ENCODE measurements around the gene PMVK. TPM values are rescaled to one million over a fixed set of nuclear protein-coding genes. Genes with fewer than 3 reads are reported as not detected.

The PMVK gene
- total RNA-seq, 4 donors from 2014 or later: 15.0 to 28.2 (median 21.2) TPM

DNA sequence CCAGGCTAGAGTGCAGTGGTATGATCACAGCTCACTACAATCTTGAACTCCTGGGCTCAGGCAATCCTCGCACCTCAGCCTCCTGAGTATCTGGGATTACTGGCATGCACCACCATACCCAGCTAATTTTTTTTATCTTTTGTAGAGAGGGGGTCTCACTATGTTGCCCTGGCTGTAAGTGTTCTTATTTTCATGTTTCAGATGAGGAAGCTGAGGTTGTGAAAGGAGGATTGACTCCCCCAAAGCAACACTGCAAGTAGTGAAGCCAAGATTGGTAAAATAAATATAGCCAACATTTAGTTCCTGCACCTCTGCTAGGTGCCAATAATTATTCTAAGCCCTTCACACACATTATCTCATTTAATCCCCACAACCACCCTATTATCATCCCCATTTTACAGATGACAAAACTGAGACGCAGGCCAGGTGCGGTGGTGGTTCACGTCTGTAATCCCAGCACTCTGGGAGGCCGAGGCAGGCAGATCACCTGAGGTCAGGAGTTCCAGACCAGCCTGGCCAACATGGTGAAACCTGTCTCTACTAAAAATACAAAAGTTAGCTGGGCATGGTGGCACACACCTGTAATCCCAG is 2.1 kb downstream of the PMVK start:
- H3K27ac ChIP-seq: no peak overlapping the region
- H3K9me3 ChIP-seq: no peaks in the 10 kb centered on the region
- DNase-seq: no peak
- intact Hi-C loops (cut with DNase I): no loop called here
- H3K4me3 ChIP-seq (replicated peaks in 1 of 3): no peak overlapping the region
- no peaks in the 10 kb centered on the region for H3K36me3 ChIP-seq
- 95 to 97% methylated on average over 5 of the region's 5 CpGs for WGBS, 2 donors
- peaks cover 14 to 19% of the 10 kb centered on the region in 2 donors for H3K4me1 ChIP-seq
- TF ChIP-seq, protein P1, sequence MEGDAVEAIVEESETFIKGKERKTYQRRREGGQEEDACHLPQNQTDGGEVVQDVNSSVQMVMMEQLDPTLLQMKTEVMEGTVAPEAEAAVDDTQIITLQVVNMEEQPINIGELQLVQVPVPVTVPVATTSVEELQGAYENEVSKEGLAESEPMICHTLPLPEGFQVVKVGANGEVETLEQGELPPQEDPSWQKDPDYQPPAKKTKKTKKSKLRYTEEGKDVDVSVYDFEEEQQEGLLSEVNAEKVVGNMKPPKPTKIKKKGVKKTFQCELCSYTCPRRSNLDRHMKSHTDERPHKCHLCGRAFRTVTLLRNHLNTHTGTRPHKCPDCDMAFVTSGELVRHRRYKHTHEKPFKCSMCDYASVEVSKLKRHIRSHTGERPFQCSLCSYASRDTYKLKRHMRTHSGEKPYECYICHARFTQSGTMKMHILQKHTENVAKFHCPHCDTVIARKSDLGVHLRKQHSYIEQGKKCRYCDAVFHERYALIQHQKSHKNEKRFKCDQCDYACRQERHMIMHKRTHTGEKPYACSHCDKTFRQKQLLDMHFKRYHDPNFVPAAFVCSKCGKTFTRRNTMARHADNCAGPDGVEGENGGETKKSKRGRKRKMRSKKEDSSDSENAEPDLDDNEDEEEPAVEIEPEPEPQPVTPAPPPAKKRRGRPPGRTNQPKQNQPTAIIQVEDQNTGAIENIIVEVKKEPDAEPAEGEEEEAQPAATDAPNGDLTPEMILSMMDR (IDR thresholded peaks at IDR 0.05): no peak
- TF ChIP-seq POLR2A (IDR thresholded peaks at IDR 0.05): no peak
- H3K27me3 ChIP-seq: no peaks in the 10 kb centered on the region

DNA sequence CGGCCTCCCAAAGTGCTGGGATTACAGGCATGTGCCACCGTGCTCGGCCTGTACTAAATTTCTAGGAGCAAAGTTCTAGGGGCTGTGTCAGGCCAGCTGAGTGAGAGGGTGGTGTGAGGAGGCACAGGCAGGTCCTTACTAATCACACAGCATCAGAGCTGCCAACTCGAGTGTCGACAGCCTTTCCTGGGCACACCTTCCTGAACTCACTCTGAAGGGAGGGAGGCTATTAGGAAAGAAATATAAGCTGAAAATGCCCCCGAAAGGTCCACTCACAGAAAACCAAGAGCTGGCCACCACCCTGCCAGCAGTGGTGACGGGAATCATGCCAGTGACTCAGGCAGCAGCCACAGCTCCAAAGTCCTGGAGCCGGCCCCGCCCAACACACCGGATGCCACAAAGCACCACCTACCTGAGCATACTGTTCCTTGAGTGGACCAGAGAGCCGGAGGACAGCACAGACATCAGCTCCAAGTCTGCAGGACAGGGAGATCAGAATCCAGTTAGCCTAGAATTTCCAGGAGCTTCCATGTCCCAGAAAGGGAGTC is 4.5 kb downstream of the PMVK start:
- no peak for DNase-seq
- WGBS, 2 donors: 83 to 97% methylated on average over 11 of the region's 11 CpGs
- Histone ChIP-seq H3K27me3 (no peaks in the 10 kb centered on the region), H3K9me3 (no peaks in the 10 kb centered on the region), H3K4me1 (peaks cover 7% of the 10 kb centered on the region in 2 donors), H3K27ac (no peak overlapping the region), H3K36me3 (no peaks in the 10 kb centered on the region), H3K4me3 (replicated peaks in 1 of 3) (no peak overlapping the region)
- intact Hi-C loops (cut with DNase I): no loop called here
- TF ChIP-seq, protein P1 (IDR thresholded peaks at IDR 0.05): no peak
- no peak for TF ChIP-seq POLR2A (IDR thresholded peaks at IDR 0.05)

DNA sequence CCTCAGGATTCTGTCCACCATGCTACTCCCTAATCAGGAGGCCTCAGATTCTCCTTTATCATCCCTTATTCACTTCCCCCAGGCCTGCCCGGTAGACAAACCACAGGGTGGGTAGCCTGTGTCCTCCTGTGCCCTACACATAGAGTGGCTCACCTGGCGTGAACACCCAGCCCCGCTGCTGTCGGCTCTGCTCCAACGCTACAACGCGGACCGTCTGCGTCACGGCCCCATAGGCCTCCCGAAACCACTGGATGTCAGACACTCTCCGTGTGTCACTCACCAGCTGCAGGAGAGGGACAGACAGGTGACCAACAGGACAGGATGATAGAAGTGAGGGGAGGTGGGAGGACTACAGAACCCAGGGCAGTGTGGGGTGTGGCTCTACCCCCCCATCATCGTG is 10.3 kb downstream of the PMVK start:
- TF ChIP-seq, protein P1 (IDR thresholded peaks at IDR 0.05): no peak
- no peak for TF ChIP-seq POLR2A (IDR thresholded peaks at IDR 0.05)
- WGBS, 2 donors: 90 to 95% methylated on average over 12 to 13 of the region's 13 CpGs

GRCh38 chr1:154925335-154926170 is 11.0 kb downstream of the PMVK start:
- Histone ChIP-seq H3K36me3 (peaks cover 8 to 23% of the 10 kb centered on the region in 2 donors), H3K4me1 (no peaks in the 10 kb centered on the region), H3K4me3 (replicated peaks in 1 of 3) (no peak overlapping the region), H3K27me3 (no peaks in the 10 kb centered on the region), H3K27ac (no peak overlapping the region), H3K9me3 (no peaks in the 10 kb centered on the region)
- 87 to 96% methylated on average over 2 to 3 of the region's 3 CpGs for WGBS, 2 donors
- TF ChIP-seq, protein P1 (IDR thresholded peaks at IDR 0.05): no peak
- TF ChIP-seq POLR2A (IDR thresholded peaks at IDR 0.05): no peak
- intact Hi-C loops (cut with DNase I): no loop called here
- DNase-seq: no peak

More for the DNA sequence above, 10.3 kb downstream of the PMVK start:
- Histone ChIP-seq H3K4me3 (replicated peaks in 1 of 3) (no peak overlapping the region), H3K27me3 (no peaks in the 10 kb centered on the region), H3K36me3 (peaks cover 8 to 20% of the 10 kb centered on the region in 2 donors), H3K27ac (no peak overlapping the region), H3K4me1 (no peaks in the 10 kb centered on the region), H3K9me3 (no peaks in the 10 kb centered on the region)
- intact Hi-C loops (cut with DNase I): no loop called here
- DNase-seq: no peak

DNA sequence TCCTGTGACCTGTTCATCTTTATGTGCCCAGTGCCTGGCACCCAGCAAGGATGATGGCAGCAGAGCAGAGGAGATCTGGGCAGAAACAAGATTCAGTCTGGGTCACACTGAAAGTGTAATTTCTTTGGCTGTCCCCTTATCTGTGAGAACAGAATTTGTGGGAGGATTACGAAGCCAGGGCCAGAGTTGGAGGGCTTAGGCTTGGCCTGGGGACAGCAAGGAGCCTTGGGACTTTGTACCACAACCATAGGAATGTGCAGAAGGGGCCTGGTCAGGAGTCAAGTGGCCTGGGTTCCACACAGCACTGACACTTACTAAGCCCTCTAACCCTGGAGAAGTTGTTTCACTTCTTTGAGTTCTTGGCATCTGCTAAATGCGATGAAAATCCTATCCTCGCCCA is 12.8 kb downstream of the PMVK start:
- Histone ChIP-seq H3K27me3 (no peaks in the 10 kb centered on the region), H3K4me3 (replicated peaks in 1 of 3) (no peak overlapping the region), H3K9me3 (no peaks in the 10 kb centered on the region), H3K36me3 (peaks cover 8 to 23% of the 10 kb centered on the region in 2 donors), H3K27ac (no peak overlapping the region), H3K4me1 (no peaks in the 10 kb centered on the region)
- WGBS, 2 donors: 81 to 83% methylated on average over 3 of the region's 3 CpGs
- TF ChIP-seq, protein P1 (IDR thresholded peaks at IDR 0.05): no peak
- no peak for TF ChIP-seq POLR2A (IDR thresholded peaks at IDR 0.05)
- intact Hi-C loops (cut with DNase I): no loop called here
- DNase-seq: no peak

Measured in thyroid gland (tissue), 4 donors.